GM18517 (cell line): ENCODE results near the gene HOTAIR.

Experiments used
- ATAC-seq: cut with Tn5 transposase; IDR thresholded peaks from one replicate; pipeline ENCODE4 v1.9.1; 2021; ENCODE audit warnings: mild to moderate bottlenecking, moderate library complexity; ENCODE audit not compliant: unreplicated experiment

The HOTAIR gene

GRCh38 chr12:53950437-53950773, 24.3 kb downstream of the HOTAIR start:
- ATAC-seq = no peak

DNA sequence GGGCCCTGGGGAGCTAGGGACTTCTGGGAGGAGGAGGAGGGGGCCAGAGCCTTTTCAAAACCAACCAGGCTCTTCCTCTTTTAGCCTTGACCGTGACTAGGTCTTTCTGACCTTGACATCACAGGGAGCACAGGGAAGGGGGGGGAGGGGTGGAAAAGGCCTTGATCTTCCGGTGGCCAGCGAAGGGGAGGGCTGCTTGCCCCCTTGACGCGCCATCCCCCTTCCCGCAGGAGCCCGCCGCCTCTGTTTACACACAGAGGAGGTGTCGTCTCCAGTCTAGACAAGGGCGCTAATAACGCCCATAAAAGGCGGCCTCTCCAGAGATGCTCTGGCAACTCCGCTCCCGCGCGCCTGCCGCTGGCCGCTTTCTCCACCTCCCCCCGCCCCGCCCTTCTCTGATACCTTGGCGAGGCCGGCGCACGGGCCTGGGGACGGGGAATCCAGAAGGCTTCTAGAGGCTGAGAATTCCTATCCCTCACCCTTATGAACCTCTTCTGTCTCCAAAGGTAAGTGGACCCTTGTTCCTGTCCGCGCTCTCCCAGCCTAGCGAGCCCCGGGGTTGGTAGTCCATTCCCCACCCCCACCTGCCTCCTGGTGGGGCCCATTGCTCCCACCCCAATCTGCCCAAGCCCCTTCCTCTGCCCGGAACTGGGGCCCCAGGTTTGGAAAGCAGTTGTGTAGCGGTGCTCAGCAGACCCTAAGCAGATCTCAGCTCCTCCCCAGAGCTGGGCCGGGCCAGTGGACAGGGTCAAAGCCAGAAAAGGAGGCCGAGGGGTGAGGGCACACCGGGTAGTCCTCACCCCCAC, 24.9 kb downstream of the HOTAIR start:
- no peak for ATAC-seq

GRCh38 chr12:53948650-53949593, 25.8 kb downstream of the HOTAIR start:
- no peak for ATAC-seq

DNA sequence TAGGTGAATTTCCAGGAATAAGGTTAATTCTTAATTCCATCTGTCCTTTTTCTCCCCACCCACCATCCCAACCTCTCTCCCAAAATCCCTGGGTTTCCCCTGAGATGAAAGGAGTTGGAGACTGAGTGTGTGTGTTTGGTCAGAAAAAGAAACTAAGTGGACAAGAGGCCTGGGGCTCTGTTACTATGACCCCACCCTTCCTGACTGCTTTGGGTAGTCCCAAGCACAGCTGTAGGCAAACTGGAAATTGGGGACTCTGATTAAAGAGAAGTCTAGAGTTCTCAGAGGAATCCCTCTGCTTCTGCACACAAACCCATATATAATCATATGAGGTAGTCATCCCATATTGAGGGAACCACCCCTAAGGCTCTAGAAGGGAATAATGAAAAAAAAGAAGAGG, 27.0 kb downstream of the HOTAIR start:
- ATAC-seq = no peak

DNA sequence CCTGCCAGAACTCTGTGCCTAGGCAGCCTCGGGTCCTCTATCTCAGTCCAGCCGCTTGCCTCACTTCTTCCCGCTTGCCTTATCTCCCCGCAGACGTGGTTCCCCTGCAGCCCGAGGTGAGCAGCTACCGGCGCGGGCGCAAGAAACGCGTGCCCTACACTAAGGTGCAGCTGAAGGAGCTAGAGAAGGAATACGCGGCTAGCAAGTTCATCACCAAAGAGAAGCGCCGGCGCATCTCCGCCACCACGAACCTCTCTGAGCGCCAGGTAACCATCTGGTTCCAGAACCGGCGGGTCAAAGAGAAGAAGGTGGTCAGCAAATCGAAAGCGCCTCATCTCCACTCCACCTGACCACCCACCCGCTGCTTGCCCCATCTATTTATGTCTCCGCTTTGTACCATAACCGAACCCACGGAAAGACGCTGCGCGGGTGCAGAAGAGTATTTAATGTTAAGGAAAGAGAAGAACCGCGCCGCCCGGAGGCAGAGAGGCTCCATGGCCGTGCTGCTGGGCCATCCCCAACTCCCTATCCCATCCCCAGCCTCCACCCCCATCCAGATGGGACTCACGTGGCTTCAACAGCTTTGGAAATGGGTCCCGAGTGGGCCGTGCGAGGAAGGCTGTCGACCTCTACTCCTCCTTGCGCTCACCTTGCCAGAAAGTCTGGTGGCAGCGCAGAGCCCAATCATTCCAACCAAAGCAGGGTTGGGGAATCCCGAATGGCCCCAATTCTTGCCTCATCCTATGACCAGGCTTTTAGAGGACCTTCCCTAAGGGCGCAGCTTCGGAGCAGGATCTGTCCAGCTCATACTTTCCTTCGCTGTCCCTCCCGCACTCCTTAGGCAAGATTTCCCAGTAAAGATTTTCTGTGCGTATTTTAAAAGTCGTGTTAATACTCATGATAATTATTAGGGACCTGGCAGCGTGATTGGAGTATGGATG, 29.6 kb downstream of the HOTAIR start:
- no peak for ATAC-seq

DNA sequence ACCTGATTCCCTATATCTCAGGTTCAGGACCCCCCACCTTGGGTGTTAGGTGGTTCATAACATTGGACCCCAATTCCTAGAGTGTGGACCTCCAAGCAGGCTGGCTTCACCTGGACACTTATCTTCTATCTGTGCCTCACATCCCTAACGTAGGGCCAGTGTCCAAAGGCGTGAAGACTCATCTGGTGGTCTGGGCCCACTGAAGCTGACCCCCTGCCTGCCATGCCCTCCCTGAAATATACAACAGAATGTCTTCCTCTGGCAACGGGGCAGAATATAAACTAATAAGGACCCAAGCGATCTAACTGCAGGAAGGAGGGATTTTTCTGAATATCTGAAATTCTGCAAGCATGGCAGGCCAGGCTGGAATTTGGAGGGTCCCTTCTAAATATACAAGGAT, 30.5 kb downstream of the HOTAIR start:
- ATAC-seq = no peak

- no peak for ATAC-seq
Observed at GRCh38 chr12:53942467-53942997, 32.2 kb downstream of the HOTAIR start.

DNA sequence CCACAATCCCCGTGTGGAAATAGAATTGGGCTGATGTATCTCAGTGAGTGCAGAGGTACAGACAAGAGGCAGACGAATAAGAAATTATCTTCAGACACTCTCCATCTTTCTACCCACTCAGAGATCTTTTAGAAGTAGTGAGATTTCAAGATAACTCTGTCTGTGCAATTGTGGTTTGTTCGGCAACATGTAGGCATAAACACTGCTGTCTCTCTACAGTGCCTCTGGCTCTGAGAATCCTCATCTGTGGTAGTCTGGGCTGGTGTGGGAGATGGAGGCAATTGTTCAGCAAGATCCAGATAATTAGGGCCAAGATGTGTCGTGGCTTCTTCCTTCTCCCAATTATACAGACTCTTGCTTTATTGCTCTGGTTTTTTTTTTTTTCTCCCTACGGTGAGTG, 33.0 kb downstream of the HOTAIR start:
- ATAC-seq = no peak

GRCh38 chr12:53941187-53941586, 33.6 kb downstream of the HOTAIR start:
- ATAC-seq = no peak

GRCh38 chr12:53940443-53941014, 34.2 kb downstream of the HOTAIR start:
- no peak for ATAC-seq

DNA sequence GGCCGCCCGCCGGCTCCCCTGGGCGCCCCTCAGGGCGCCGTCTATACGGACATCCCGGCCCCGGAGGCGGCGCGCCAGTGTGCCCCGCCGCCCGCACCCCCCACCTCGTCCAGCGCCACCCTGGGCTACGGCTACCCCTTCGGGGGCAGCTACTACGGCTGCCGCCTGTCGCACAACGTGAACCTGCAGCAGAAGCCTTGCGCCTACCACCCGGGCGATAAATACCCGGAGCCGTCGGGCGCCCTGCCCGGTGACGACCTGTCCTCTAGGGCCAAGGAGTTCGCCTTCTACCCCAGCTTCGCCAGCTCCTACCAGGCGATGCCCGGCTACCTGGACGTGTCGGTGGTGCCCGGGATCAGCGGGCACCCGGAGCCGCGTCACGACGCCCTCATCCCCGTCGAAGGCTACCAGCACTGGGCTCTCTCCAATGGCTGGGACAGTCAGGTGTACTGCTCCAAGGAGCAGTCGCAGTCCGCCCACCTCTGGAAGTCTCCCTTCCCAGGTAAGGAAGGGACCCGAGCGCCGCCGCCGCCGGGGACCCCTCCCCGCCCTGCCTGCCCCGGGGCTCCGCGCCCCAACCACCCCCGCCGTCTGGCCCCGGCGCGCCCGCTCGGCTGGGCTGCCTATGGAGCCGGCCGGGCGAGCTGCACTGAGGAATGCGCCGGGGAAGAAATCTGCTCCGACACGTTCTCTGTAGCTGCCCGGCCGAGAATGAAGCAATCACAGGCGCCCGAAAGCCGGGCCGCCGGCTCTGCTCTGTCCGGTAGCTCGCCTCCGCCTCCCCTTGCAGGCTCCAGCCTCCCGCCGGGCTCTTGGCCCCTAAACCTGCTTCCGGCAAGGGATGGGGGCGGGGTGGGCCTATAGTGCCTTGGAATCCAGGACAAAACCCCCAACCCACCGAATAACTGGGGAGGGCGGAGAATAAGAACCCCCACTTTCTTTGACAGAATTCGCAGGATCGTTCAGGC, 35.3 kb downstream of the HOTAIR start:
- ATAC-seq = no peak

GRCh38 chr12:53938326-53939140, 36.2 kb downstream of the HOTAIR start, which contains the start of gene HOXC13:
Gene HOXC13, plus strand, starts transcription at chr12:53938831. Its CDS starts 76 bp downstream, at chr12:53938907.
- ATAC-seq = no peak

GRCh38 chr12:53937596-53938325, 37.0 kb downstream of the HOTAIR start:
- no peak for ATAC-seq

DNA sequence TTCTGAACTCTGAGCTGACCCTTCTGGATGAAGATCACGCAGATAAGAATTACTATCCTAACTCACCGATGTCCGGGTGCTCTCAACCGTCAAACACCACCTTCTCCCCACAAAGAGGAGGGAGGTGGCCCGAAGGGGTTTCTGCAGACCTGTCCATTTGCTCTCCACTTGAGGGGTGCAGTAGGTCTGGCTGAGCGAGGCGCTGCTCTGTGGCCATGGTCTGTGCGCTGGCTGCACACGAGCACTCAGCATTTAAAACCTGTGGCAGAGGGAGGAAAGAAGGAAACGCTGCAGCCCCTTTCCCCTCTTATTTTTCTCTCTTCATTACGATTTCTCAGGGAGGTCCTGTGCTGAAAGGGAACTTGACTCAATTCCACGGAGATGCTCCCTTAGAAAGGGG, 37.7 kb downstream of the HOTAIR start:
- no peak for ATAC-seq

- ATAC-seq = no peak
Observed at GRCh38 chr12:53935383-53936341, 39.1 kb downstream of the HOTAIR start.

DNA sequence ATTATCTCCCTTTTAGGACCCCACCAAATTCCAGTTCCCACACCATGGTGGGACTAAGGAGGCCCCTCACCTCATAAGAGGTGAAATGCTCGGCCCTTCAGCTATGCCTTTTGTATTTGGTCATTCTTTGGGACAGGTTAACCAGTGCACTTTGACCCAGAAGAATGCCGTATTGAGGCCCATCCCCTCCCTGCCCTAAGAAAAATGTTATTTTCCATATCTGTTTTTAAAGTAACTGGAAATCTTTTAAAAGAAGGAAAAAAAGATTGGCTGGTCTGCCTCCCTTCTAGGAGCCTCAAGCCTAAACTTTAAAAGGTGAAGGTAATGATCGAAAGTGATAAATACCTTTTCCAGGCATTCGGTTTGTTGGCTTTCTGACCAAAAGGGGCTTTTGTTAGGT, 41.8 kb downstream of the HOTAIR start:
- no peak for ATAC-seq
